Liver (tissue), 3 donors: ENCODE results near the gene TNFSF4.

Source experiments
- ATF3 ChIP-seq: IDR thresholded peaks from 2 replicates; pipeline ENCODE4 v1.6.1; 2016; ENCODE audit warnings: antibody characterized with exemption
- EGR1 ChIP-seq, 2 donors: IDR thresholded peaks; 2 replicates each; pipeline ENCODE4 v1.6.1; 2016 to 2018; ENCODE audit warnings: antibody characterized with exemption in 2 of 2, low read depth in 2 of 2
- FOXA1 ChIP-seq: IDR thresholded peaks from 2 replicates; pipeline ENCODE4 v1.6.1; 2016; ENCODE audit warnings: antibody characterized with exemption
- GABPA ChIP-seq, 2 donors: IDR thresholded peaks in 1 of 2; conservative IDR thresholded peaks in 1 of 2; 2 replicates each; pipeline ENCODE4 v1.6.1; 2016; ENCODE audit warnings: antibody characterized with exemption in 2 of 2, mild to moderate bottlenecking in 1 of 2, moderate library complexity in 1 of 2
- HNF4A ChIP-seq, 2 donors: conservative IDR thresholded peaks; 2 replicates each; pipeline ENCODE4 v1.6.1; 2016; ENCODE audit warnings: antibody characterized with exemption in 2 of 2, mild to moderate bottlenecking in 2 of 2
- JUND ChIP-seq, 2 donors: IDR thresholded peaks; 2 replicates each; pipeline ENCODE4 v1.6.1; 2016; ENCODE audit warnings: antibody characterized with exemption in 2 of 2
- RAD21 ChIP-seq, 2 donors: IDR thresholded peaks; 2 replicates each; pipeline ENCODE4 v1.6.1; 2016; ENCODE audit warnings: antibody characterized with exemption in 2 of 2, mild to moderate bottlenecking in 2 of 2
- REST ChIP-seq: IDR thresholded peaks from 2 replicates; pipeline ENCODE4 v1.6.1; 2016; ENCODE audit warnings: antibody characterized with exemption, mild to moderate bottlenecking
- RXRA ChIP-seq, 2 donors: IDR thresholded peaks; 2 replicates each; pipeline ENCODE4 v1.6.1; 2017 to 2018; ENCODE audit warnings: antibody characterized with exemption in 2 of 2, mild to moderate bottlenecking in 1 of 2
- SP1 ChIP-seq: IDR thresholded peaks from 2 replicates; pipeline ENCODE4 v1.6.1; 2018; ENCODE audit warnings: antibody characterized with exemption, mild to moderate bottlenecking
- TAF1 ChIP-seq: conservative IDR thresholded peaks from 2 replicates; pipeline ENCODE4 v1.6.1; 2016; ENCODE audit warnings: antibody characterized with exemption, mild to moderate bottlenecking
- YY1 ChIP-seq: IDR thresholded peaks from 2 replicates; pipeline ENCODE4 v1.6.1; 2016; ENCODE audit warnings: antibody characterized with exemption, mild to moderate bottlenecking
- TF ChIP-seq, protein P1 (sequence below): fragments of 150-350 bp; IDR thresholded peaks from 2 replicates; pipeline ENCODE4 v1.5.1; 2017; ENCODE audit warnings: improper control_type of control experiment, low read depth, low read length; ENCODE audit not compliant: missing input control
- donor health status: healthy.
- donor health status: healthy.

DNA sequence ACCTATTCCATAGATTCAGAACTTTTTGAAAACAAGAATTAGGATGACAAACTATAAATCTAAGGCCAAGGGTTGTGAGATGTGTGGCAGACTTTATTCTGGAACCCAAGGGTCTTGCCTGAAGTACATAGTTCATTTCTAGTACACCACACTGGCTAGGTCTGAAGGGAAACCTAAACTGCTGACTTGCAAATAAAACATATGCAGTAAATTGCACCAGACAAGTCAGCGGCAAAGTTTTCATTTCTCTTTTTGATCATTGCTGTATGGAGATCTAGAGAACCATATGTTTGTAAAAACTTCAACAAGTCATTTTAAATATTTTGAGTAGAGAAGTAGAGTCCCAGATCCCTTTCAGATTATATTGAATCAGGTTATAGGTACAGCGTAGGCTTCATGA lies 43.9 kb downstream of the TNFSF4 start:
- TF ChIP-seq, protein P1, sequence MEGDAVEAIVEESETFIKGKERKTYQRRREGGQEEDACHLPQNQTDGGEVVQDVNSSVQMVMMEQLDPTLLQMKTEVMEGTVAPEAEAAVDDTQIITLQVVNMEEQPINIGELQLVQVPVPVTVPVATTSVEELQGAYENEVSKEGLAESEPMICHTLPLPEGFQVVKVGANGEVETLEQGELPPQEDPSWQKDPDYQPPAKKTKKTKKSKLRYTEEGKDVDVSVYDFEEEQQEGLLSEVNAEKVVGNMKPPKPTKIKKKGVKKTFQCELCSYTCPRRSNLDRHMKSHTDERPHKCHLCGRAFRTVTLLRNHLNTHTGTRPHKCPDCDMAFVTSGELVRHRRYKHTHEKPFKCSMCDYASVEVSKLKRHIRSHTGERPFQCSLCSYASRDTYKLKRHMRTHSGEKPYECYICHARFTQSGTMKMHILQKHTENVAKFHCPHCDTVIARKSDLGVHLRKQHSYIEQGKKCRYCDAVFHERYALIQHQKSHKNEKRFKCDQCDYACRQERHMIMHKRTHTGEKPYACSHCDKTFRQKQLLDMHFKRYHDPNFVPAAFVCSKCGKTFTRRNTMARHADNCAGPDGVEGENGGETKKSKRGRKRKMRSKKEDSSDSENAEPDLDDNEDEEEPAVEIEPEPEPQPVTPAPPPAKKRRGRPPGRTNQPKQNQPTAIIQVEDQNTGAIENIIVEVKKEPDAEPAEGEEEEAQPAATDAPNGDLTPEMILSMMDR: no peak
- TF ChIP-seq GABPA (IDR thresholded peaks at IDR 0.05 in 1 of 2, conservative IDR thresholded peaks at IDR 0.05 in 1 of 2) (no peak), TAF1 (no peak), REST (no peak), RAD21 (IDR thresholded peaks at IDR 0.05) (no peak), SP1 (no peak), JUND (IDR thresholded peaks at IDR 0.05) (no peak), RXRA (IDR thresholded peaks at IDR 0.05) (no peak), HNF4A (conservative IDR thresholded peaks at IDR 0.05) (no peak), YY1 (no peak), ATF3 (no peak), FOXA1 (no peak), EGR1 (IDR thresholded peaks at IDR 0.05; ENCODE audit: low read depth in 2 of 2) (no peak)
